Astrocyte (in vitro differentiated cells and primary cell): ENCODE data around the gene SH3BP4. TPM values are rescaled to one million over a fixed set of nuclear protein-coding genes. Genes with fewer than 3 reads are reported as not detected.

Source experiments
- DNase-seq: peaks from one replicate; pipeline ENCODE4 v3.0.0-alpha.2; 2010; ENCODE audit warnings: low read depth
- FAIRE-seq: peaks from 2 replicates; lab custom pipeline; 2011; peaks lifted over from hg19 to GRCh38; lab: Jason Lieb, UNC
- H2AFZ ChIP-seq: 2 replicates; pipeline ENCODE4 v1.6.0; 2012; ENCODE audit warnings: low read depth, low read length, inconsistent platforms
- H3K27ac ChIP-seq: 2 replicates; pipeline ENCODE4 v1.5.1; 2011; ENCODE audit warnings: low read depth, low read length, inconsistent platforms
- H3K27me3 ChIP-seq: 2 replicates; pipeline ENCODE4 v1.6.0; 2011; ENCODE audit warnings: low read length, inconsistent platforms; ENCODE audit not compliant: insufficient read depth
- H3K36me3 ChIP-seq: 2 replicates; pipeline ENCODE4 v1.5.1; 2011; ENCODE audit warnings: low read length, inconsistent platforms; ENCODE audit not compliant: insufficient read depth
- H3K4me1 ChIP-seq: 2 replicates; pipeline ENCODE4 v1.5.1; 2011; ENCODE audit warnings: low read length, inconsistent platforms; ENCODE audit not compliant: insufficient read depth
- H3K4me2 ChIP-seq: 2 replicates; pipeline ENCODE4 v1.6.0; 2012; ENCODE audit warnings: low read length, inconsistent platforms
- H3K4me3 ChIP-seq: 2 replicates; pipeline ENCODE4 v1.5.1; 2011; ENCODE audit warnings: low read depth, mild to moderate bottlenecking, low read length, inconsistent platforms; ENCODE audit not compliant: insufficient read depth
- H3K79me2 ChIP-seq: 2 replicates; pipeline ENCODE4 v1.6.0; 2012; ENCODE audit warnings: mild to moderate bottlenecking, low read length, inconsistent platforms; ENCODE audit not compliant: insufficient read depth
- H3K9ac ChIP-seq: 2 replicates; pipeline ENCODE4 v1.6.0; 2012; ENCODE audit warnings: mild to moderate bottlenecking, low read length, inconsistent platforms
- H3K9me3 ChIP-seq: 2 replicates; pipeline ENCODE4 v1.5.1; 2012; ENCODE audit warnings: low read depth, mild to moderate bottlenecking, low read length, inconsistent platforms; ENCODE audit not compliant: insufficient read depth
- H4K20me1 ChIP-seq: 2 replicates; pipeline ENCODE4 v1.6.0; 2012; ENCODE audit warnings: low read length, inconsistent platforms; ENCODE audit not compliant: insufficient read depth
- H3K27ac Mint-ChIP-seq: one replicate; pipeline ENCODE4 v1.8.0; 2021; ENCODE audit warnings: mild to moderate bottlenecking, mixed read lengths; ENCODE audit not compliant: unreplicated experiment
- H3K27me3 Mint-ChIP-seq: one replicate; pipeline ENCODE4 v1.8.0; 2021; ENCODE audit warnings: low read depth, mixed read lengths; ENCODE audit not compliant: unreplicated experiment
- H3K36me3 Mint-ChIP-seq: one replicate; pipeline ENCODE4 v1.8.0; 2021; ENCODE audit warnings: low read depth, mixed read lengths; ENCODE audit not compliant: unreplicated experiment
- H3K4me1 Mint-ChIP-seq: one replicate; pipeline ENCODE4 v1.8.0; 2021; ENCODE audit warnings: low read depth, mixed read lengths; ENCODE audit not compliant: unreplicated experiment
- H3K4me3 Mint-ChIP-seq: one replicate; pipeline ENCODE4 v1.8.0; 2021; ENCODE audit warnings: mild to moderate bottlenecking, moderate library complexity, mixed read lengths; ENCODE audit not compliant: unreplicated experiment
- H3K9me3 Mint-ChIP-seq: one replicate; pipeline ENCODE4 v1.8.0; 2021; ENCODE audit warnings: mild to moderate bottlenecking, mixed read lengths; ENCODE audit not compliant: unreplicated experiment
- EZH2 ChIP-seq: IDR thresholded peaks from 2 replicates; pipeline ENCODE4 v1.6.1; 2012; ENCODE audit warnings: mild to moderate bottlenecking, low read length, inconsistent platforms; ENCODE audit not compliant: insufficient read depth
- total RNA-seq: library from RNA; stranded (reverse); gene quantifications from 2 replicates; pipeline ENCODE4 v1.2.1, GENCODE V29; 2021
- TF ChIP-seq, protein P1 (sequence below): IDR thresholded peaks from 2 replicates; pipeline ENCODE4 v1.5.1; 2011; ENCODE audit warnings: low read depth, mild to moderate bottlenecking, inconsistent platforms, low read length, moderate library complexity; ENCODE audit not compliant: insufficient read depth

SH3BP4 gene
- total RNA-seq, 1 donor from 2014 or later = 127 TPM

DNA sequence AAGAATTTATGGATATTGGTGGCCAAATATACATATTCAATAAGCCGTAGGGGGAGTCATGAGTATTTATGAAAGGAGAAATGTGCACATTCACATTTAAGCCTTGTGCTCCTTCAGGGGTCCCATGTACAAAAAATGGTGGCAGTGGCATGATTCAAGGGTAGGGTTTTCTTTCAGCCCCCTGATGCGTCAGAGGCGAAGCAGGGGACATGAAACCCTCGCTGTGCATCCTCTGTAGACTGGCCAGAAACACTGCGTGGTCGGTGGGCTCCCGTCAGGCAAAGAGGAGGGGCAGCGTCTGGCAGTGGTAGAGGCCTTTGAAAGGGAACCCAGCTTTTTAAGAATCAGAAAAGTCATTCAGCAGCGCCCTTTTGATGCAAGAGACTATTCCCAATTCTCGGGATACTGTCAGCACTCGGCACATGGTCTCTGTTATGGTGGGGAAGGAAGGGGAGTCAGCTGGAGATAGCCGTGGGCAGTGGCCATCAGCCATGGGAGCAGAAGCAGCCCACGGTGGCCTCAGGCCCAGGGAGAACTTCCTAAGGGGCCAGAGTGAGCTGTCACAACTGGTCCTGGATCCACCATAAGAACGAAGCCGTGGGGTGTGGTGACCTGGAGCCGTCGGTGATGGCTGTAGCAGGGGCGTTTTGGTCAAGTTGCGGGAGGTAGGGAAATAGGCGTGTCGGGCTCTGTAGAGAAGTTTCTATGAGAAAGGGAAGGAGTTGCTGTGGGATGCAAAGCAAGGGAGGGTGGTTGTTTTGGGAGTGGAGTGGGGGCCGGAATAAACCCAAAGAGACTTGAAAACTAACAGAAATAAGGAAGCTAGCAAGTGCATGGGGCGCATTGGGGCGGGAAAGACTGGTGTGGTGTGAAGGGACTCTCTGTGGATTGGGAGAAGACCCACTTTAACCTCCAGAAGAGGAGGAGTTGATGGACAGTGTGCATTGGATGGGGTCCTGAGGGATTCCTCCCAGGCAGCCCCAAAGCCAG, 95.6 kb downstream of the SH3BP4 start:
- Histone ChIP-seq H3K9ac (no peak overlapping the region), H3K27ac (no peak overlapping the region), H3K79me2 (peaks cover 94% of the 10 kb centered on the region), H3K4me2 (no peak overlapping the region), H2AFZ (no peak overlapping the region), H3K4me1 (peaks cover 37% of the 10 kb centered on the region), H4K20me1 (peaks cover 93% of the 10 kb centered on the region), H3K9me3 (no peaks in the 10 kb centered on the region), H3K4me3 (no peak overlapping the region), H3K27me3 (no peaks in the 10 kb centered on the region), H3K36me3 (peaks cover 43% of the 10 kb centered on the region)
- no peaks in the 10 kb centered on the region for H3K27me3 Mint-ChIP-seq
- no peak for FAIRE-seq
- no peak for TF ChIP-seq EZH2
- TF ChIP-seq, protein P1, sequence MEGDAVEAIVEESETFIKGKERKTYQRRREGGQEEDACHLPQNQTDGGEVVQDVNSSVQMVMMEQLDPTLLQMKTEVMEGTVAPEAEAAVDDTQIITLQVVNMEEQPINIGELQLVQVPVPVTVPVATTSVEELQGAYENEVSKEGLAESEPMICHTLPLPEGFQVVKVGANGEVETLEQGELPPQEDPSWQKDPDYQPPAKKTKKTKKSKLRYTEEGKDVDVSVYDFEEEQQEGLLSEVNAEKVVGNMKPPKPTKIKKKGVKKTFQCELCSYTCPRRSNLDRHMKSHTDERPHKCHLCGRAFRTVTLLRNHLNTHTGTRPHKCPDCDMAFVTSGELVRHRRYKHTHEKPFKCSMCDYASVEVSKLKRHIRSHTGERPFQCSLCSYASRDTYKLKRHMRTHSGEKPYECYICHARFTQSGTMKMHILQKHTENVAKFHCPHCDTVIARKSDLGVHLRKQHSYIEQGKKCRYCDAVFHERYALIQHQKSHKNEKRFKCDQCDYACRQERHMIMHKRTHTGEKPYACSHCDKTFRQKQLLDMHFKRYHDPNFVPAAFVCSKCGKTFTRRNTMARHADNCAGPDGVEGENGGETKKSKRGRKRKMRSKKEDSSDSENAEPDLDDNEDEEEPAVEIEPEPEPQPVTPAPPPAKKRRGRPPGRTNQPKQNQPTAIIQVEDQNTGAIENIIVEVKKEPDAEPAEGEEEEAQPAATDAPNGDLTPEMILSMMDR = no peak
- peak overlapping the region; percentile 44 for H3K27ac Mint-ChIP-seq
- peaks cover 36% of the 10 kb centered on the region for H3K4me1 Mint-ChIP-seq
- DNase-seq = no peak
- H3K4me3 Mint-ChIP-seq = no peak overlapping the region
- H3K36me3 Mint-ChIP-seq = peaks cover 37% of the 10 kb centered on the region
- H3K9me3 Mint-ChIP-seq = peaks cover 2% of the 10 kb centered on the region

DNA sequence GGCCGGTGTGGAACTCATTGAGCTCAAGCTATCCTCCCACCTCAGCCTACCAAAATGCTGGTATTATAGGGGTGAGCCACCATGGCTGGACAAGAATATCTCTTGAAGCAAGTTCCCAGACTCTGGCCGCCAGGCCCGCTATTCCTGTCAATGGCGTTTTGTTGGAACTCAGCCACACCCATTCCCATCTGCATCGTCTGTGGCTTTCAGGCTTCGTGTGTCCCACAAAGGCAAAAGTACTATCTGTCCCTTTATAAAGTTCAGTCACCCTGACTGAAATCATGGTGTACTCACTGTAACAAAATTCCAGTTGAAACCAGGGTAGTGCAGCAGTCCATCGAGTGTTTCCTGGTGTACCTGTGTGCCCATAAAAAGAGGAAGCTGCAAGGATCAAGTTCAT, 96.7 kb downstream of the SH3BP4 start:
- Mint-ChIP-seq H3K9me3 (peaks cover 2% of the 10 kb centered on the region), H3K27me3 (no peaks in the 10 kb centered on the region), H3K4me3 (no peak overlapping the region), H3K27ac (no peak overlapping the region), H3K4me1 (peaks cover 36% of the 10 kb centered on the region), H3K36me3 (peaks cover 37% of the 10 kb centered on the region)
- H2AFZ ChIP-seq = no peak overlapping the region
- no peak overlapping the region for H3K9ac ChIP-seq
- DNase-seq = no peak
- H3K4me1 ChIP-seq = peaks cover 40% of the 10 kb centered on the region
- no peak overlapping the region for H3K27ac ChIP-seq
- H3K36me3 ChIP-seq = peaks cover 47% of the 10 kb centered on the region
- H3K79me2 ChIP-seq = peaks cover 95% of the 10 kb centered on the region
- TF ChIP-seq, protein P1 = no peak
- TF ChIP-seq EZH2 = no peak
- H4K20me1 ChIP-seq = peaks cover 96% of the 10 kb centered on the region
- no peak overlapping the region for H3K4me2 ChIP-seq
- no peak overlapping the region for H3K4me3 ChIP-seq
- FAIRE-seq = no peak
- H3K27me3 ChIP-seq = no peaks in the 10 kb centered on the region
- no peaks in the 10 kb centered on the region for H3K9me3 ChIP-seq

DNA sequence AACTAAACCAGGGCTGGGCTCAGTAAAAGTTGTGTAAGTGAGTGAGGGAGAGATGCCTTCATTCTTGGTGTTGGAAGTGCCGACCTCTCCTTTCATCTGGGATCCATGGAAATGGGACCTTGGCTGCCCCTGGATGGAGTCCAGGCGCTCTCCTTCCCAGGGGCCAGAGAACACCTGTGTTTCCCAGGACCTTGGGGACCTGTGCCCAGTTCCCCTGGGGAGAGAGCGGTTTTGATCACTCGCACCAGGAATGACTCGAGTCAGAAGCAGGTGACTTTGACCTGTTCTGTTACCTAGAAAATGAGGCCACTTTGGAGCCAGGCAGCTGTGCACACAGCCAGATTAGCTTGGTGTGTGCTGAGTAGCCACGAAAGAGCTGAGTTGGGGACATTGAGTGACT, 97.3 kb downstream of the SH3BP4 start:
- H3K4me1 ChIP-seq = peaks cover 40% of the 10 kb centered on the region
- no peak overlapping the region for H3K4me3 ChIP-seq
- peaks cover 51% of the 10 kb centered on the region for H3K36me3 ChIP-seq
- Mint-ChIP-seq H3K9me3 (peaks cover 2% of the 10 kb centered on the region), H3K4me1 (peaks cover 36% of the 10 kb centered on the region), H3K36me3 (peaks cover 34% of the 10 kb centered on the region), H3K4me3 (no peak overlapping the region), H3K27ac (peak overlapping the region; percentile 44), H3K27me3 (no peaks in the 10 kb centered on the region)
- peak overlapping the region; percentile 7 for H3K27ac ChIP-seq
- no peaks in the 10 kb centered on the region for H3K27me3 ChIP-seq
- no peak overlapping the region for H3K9ac ChIP-seq
- H3K9me3 ChIP-seq = no peaks in the 10 kb centered on the region
- TF ChIP-seq, protein P1 = no peak
- TF ChIP-seq EZH2 = no peak
- peaks cover 90% of the 10 kb centered on the region for H3K79me2 ChIP-seq
- no peak overlapping the region for H2AFZ ChIP-seq
- H3K4me2 ChIP-seq = no peak overlapping the region
- H4K20me1 ChIP-seq = peaks cover 93% of the 10 kb centered on the region
- no peak for FAIRE-seq
- DNase-seq = no peak
